ENCODE results near the gene IGF1R. TPM values are rescaled to one million over a fixed set of nuclear protein-coding genes. Genes with fewer than 3 reads are reported as not detected.

IGF1R gene
- total and polyA plus RNA-seq, 4 donors: 5.9 to 154 (median 27.6) TPM

DNA sequence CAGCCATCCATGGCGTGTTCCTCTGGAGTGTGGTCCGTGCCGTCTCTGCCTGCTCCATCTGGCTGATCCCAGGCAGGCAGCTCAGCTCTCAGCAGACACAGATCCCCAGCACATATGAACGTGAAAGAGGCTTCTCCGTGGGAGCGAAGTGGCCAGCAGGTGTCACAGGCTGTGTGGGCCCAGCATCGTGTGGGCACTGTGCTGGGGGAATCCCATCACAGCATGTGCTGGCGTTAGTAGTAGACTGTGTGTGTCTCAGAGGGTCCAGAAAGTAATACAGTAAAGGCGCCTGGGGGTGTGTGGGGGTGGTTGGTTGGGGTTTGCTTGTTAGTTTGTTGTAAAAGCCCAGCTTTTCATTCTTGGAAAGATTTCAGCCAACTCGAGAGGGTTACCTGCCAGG is 147.6 kb downstream of the IGF1R start:
- TF ChIP-seq CTCF (IDR thresholded peaks at IDR 0.05; ENCODE audit: control extremely low read depth, extremely low read depth): no peak
- no peak overlapping the region for H3K27ac ChIP-seq (ENCODE audit: low read depth in 1 of 2, low read length in 1 of 2)
- H3K4me1 ChIP-seq (ENCODE audit: control insufficient read depth in 5 of 5, insufficient read depth in 5 of 5, low read length in 5 of 5): peaks cover 18 to 57% (median 30%) of the 10 kb centered on the region in 5 donors
- ATAC-seq (ENCODE audit: insufficient read depth, low FRiP score) (no peak), DNase-seq (no peak)
- H3K36me3 ChIP-seq (ENCODE audit: control insufficient read depth in 4 of 4, insufficient read depth in 4 of 4, low read length in 4 of 4): no peaks in the 10 kb centered on the region
- no peak overlapping the region for H3K4me3 ChIP-seq
- WGBS, 2 donors: 78 to 90% methylated on average over 10 of the region's 10 CpGs
- no peaks in the 10 kb centered on the region for H3K9me3 ChIP-seq (ENCODE audit: control insufficient read depth in 4 of 4, insufficient read depth in 3 of 4, low read length in 3 of 4)
- no peak overlapping the region for H3K9ac ChIP-seq (ENCODE audit: insufficient read depth in 1 of 2, low read length in 2 of 2)
- H3K27me3 ChIP-seq (ENCODE audit: control insufficient read depth in 3 of 3, insufficient read depth in 3 of 3, low read length in 2 of 3): no peaks in the 10 kb centered on the region

- Histone ChIP-seq H3K27ac (ENCODE audit: low read depth in 1 of 2, low read length in 1 of 2) (no peak overlapping the region), H3K9ac (ENCODE audit: insufficient read depth in 1 of 2, low read length in 2 of 2) (no peak overlapping the region), H3K27me3 (ENCODE audit: control insufficient read depth in 3 of 3, insufficient read depth in 3 of 3, low read length in 2 of 3) (no peaks in the 10 kb centered on the region), H3K4me1 (ENCODE audit: control insufficient read depth in 5 of 5, insufficient read depth in 5 of 5, low read length in 5 of 5) (peaks cover 25 to 66% (median 35%) of the 10 kb centered on the region in 5 donors), H3K36me3 (ENCODE audit: control insufficient read depth in 4 of 4, insufficient read depth in 4 of 4, low read length in 4 of 4) (no peaks in the 10 kb centered on the region), H3K4me3 (no peak overlapping the region), H3K9me3 (ENCODE audit: control insufficient read depth in 4 of 4, insufficient read depth in 3 of 4, low read length in 3 of 4) (no peaks in the 10 kb centered on the region)
- DNase-seq (no peak), ATAC-seq (ENCODE audit: insufficient read depth, low FRiP score) (no peak)
- no peak for TF ChIP-seq CTCF (IDR thresholded peaks at IDR 0.05; ENCODE audit: control extremely low read depth, extremely low read depth)
- WGBS, 2 donors: 76 to 80% methylated on average over 12 of the region's 12 CpGs
Measured at GRCh38 chr15:98796685-98797357, 148.5 kb downstream of the IGF1R start.

- Histone ChIP-seq H3K4me3 (no peak overlapping the region), H3K9ac (ENCODE audit: insufficient read depth in 1 of 2, low read length in 2 of 2) (peak overlapping the region in 1 of 2 donors; percentile 4), H3K27ac (ENCODE audit: low read depth in 1 of 2, low read length in 1 of 2) (no peak overlapping the region), H3K27me3 (ENCODE audit: control insufficient read depth in 3 of 3, insufficient read depth in 3 of 3, low read length in 2 of 3) (no peaks in the 10 kb centered on the region), H3K9me3 (ENCODE audit: control insufficient read depth in 4 of 4, insufficient read depth in 3 of 4, low read length in 3 of 4) (no peaks in the 10 kb centered on the region), H3K4me1 (ENCODE audit: control insufficient read depth in 5 of 5, insufficient read depth in 5 of 5, low read length in 5 of 5) (peaks cover 28 to 65% (median 36%) of the 10 kb centered on the region in 5 donors), H3K36me3 (ENCODE audit: control insufficient read depth in 4 of 4, insufficient read depth in 4 of 4, low read length in 4 of 4) (no peaks in the 10 kb centered on the region)
- TF ChIP-seq CTCF (IDR thresholded peaks at IDR 0.05; ENCODE audit: control extremely low read depth, extremely low read depth): no peak
- WGBS, 2 donors: 89 to 91% methylated on average over 6 of the region's 6 CpGs
- ATAC-seq (ENCODE audit: insufficient read depth, low FRiP score): no peak
- DNase-seq: no peak
Measured at GRCh38 chr15:98798375-98798893, 150.1 kb downstream of the IGF1R start.

Data from lung (tissue), 12 donors.